OCI-LY3 (cell line): ENCODE results near the gene USP32.

Experiments
- EZH2phosphoT487 ChIP-seq: fragments of 200-600 bp; shearing (Covaris generic); IDR thresholded peaks from 2 replicates; pipeline ENCODE4 v1.6.1; 2018; ENCODE audit warnings: antibody characterized with exemption, mixed run types, low read depth
- TF ChIP-seq, protein P1 (sequence below): fragments of 200-600, 300-600 bp; sonication (generic); IDR thresholded peaks from 2 replicates; pipeline ENCODE4 v1.5.1; 2014; ENCODE audit warnings: antibody characterized with exemption, low read length, low read depth

DNA sequence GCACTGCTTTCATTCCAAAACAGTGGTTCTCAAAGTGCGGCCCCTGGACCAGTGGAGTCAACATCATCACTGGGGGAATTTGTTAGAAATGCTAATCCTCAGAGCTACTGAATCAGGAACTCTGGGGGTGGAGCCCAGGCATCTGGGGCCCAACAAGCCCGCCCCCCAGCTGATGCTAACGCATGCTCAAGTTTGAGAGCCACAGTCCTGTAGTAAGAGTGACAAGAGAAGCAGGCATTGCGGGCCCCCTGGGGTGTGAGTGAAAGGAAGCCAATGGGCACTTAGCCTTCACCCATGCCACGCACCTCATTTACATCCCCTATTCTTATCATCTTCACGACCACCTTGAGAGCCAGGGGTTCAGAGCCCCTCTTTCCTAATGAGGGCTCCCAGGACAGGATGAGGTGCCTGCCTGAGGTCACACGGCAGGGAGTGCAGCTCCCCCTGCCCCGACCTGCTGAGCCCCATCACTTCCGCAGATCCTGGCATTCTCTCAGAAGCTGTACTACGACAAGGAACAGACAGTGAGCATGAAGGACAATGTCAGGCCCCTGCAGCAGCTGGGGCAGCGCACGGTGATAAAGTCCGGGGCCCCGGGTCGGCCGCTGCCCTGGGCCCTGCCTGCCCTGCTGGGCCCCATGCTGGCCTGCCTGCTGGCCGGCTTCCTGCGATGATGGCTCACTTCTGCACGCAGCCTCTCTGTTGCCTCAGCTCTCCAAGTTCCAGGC, 233.0 kb downstream of the USP32 start:
- TF ChIP-seq, protein P1, sequence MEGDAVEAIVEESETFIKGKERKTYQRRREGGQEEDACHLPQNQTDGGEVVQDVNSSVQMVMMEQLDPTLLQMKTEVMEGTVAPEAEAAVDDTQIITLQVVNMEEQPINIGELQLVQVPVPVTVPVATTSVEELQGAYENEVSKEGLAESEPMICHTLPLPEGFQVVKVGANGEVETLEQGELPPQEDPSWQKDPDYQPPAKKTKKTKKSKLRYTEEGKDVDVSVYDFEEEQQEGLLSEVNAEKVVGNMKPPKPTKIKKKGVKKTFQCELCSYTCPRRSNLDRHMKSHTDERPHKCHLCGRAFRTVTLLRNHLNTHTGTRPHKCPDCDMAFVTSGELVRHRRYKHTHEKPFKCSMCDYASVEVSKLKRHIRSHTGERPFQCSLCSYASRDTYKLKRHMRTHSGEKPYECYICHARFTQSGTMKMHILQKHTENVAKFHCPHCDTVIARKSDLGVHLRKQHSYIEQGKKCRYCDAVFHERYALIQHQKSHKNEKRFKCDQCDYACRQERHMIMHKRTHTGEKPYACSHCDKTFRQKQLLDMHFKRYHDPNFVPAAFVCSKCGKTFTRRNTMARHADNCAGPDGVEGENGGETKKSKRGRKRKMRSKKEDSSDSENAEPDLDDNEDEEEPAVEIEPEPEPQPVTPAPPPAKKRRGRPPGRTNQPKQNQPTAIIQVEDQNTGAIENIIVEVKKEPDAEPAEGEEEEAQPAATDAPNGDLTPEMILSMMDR, result no peak
- no peak for TF ChIP-seq EZH2phosphoT487
